A673 (cell line): ENCODE data around the gene MRPS31.

Experiments used
- EZH2 ChIP-seq: fragments of 200-600 bp; sonication (generic); IDR thresholded peaks from 2 replicates; pipeline ENCODE4 v1.6.1; 2017; ENCODE audit warnings: borderline replicate concordance, low read depth, mild to moderate bottlenecking, mixed read lengths, antibody characterized with exemption, low read length; ENCODE audit not compliant: poor library complexity, severe bottlenecking
- TF ChIP-seq, protein P1 (sequence below): fragments of 300-800, 200-600 bp; sonication (generic); conservative IDR thresholded peaks from 2 replicates; pipeline ENCODE4 v1.5.1; 2017; ENCODE audit warnings: low read depth, mild to moderate bottlenecking, antibody characterized with exemption, low read length, moderate library complexity, mixed read lengths

DNA sequence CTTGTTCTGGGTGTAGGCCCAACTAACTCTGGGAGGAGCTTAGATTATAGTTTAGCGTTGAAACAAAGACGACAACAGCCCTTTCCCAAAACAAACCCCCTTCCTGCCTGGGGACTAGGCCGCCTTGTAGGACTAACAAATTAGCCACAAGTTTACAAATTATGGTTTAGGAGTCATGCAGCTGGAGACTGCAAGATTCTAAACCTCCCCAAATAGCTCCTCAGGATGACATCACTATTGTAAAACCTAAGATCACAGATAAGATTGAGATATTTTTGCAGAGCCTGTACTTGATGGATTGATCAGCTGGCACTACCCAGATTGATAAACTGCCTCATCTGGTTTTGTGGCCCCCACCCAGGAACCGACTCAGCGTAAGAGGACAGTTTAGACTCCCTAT, 16.1 kb upstream of the MRPS31 start:
- TF ChIP-seq, protein P1, sequence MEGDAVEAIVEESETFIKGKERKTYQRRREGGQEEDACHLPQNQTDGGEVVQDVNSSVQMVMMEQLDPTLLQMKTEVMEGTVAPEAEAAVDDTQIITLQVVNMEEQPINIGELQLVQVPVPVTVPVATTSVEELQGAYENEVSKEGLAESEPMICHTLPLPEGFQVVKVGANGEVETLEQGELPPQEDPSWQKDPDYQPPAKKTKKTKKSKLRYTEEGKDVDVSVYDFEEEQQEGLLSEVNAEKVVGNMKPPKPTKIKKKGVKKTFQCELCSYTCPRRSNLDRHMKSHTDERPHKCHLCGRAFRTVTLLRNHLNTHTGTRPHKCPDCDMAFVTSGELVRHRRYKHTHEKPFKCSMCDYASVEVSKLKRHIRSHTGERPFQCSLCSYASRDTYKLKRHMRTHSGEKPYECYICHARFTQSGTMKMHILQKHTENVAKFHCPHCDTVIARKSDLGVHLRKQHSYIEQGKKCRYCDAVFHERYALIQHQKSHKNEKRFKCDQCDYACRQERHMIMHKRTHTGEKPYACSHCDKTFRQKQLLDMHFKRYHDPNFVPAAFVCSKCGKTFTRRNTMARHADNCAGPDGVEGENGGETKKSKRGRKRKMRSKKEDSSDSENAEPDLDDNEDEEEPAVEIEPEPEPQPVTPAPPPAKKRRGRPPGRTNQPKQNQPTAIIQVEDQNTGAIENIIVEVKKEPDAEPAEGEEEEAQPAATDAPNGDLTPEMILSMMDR = no peak
- TF ChIP-seq EZH2 = no peak
